Measurements from ENCODE around the gene HIBCH.

Gene HIBCH

GRCh38 chr2:190188289-190188688, 131.3 kb downstream of the HIBCH start:
- no peak for DNase-seq (ENCODE audit: low read depth)

- DNase-seq (ENCODE audit: low read depth) = no peak
Measured at GRCh38 chr2:190186238-190186637, 133.4 kb downstream of the HIBCH start.

- DNase-seq (ENCODE audit: low read depth) = no peak
Measured at GRCh38 chr2:190185380-190185779, 134.2 kb downstream of the HIBCH start.

GRCh38 chr2:190184460-190184859, 135.2 kb downstream of the HIBCH start:
- DNase-seq (ENCODE audit: low read depth) = no peak

GRCh38 chr2:190183539-190183938, 136.1 kb downstream of the HIBCH start:
- no peak for DNase-seq (ENCODE audit: low read depth)

- no peak for DNase-seq (ENCODE audit: low read depth)
Measured at GRCh38 chr2:190182071-190182524, 137.5 kb downstream of the HIBCH start.

- DNase-seq (ENCODE audit: low read depth) = no peak
Measured at GRCh38 chr2:190181123-190181669, 138.4 kb downstream of the HIBCH start.

- no peak for DNase-seq (ENCODE audit: low read depth)
Measured at GRCh38 chr2:190180313-190181122, 139.1 kb downstream of the HIBCH start.

GRCh38 chr2:190179754-190180312, 139.8 kb downstream of the HIBCH start:
- no peak for DNase-seq (ENCODE audit: low read depth)

GRCh38 chr2:190178066-190178722, 141.4 kb downstream of the HIBCH start:
- no peak for DNase-seq (ENCODE audit: low read depth)

- no peak for DNase-seq (ENCODE audit: low read depth)
Measured at GRCh38 chr2:190177249-190178040, 142.2 kb downstream of the HIBCH start.

GRCh38 chr2:190173392-190173791, 146.2 kb downstream of the HIBCH start:
- DNase-seq (ENCODE audit: low read depth) = no peak

- DNase-seq (ENCODE audit: low read depth) = no peak
Measured at GRCh38 chr2:190170673-190171072, 149.0 kb downstream of the HIBCH start.

GRCh38 chr2:190169221-190170072, 150.2 kb downstream of the HIBCH start:
- DNase-seq (ENCODE audit: low read depth) = no peak

- DNase-seq (ENCODE audit: low read depth) = no peak
Measured at GRCh38 chr2:190167702-190168101, 151.9 kb downstream of the HIBCH start.

GRCh38 chr2:190165491-190165890, 154.1 kb downstream of the HIBCH start:
- no peak for DNase-seq (ENCODE audit: low read depth)

GRCh38 chr2:190162851-190163250, 156.8 kb downstream of the HIBCH start:
- no peak for DNase-seq (ENCODE audit: low read depth)

GRCh38 chr2:190159453-190159852, 160.2 kb downstream of the HIBCH start:
- no peak for DNase-seq (ENCODE audit: low read depth)

- no peak for DNase-seq (ENCODE audit: low read depth)
Measured at GRCh38 chr2:190158798-190159434, 160.7 kb downstream of the HIBCH start.
